Keratinocyte (primary cell): ENCODE data around the gene FBXW2. TPM values are rescaled to one million over a fixed set of nuclear protein-coding genes. Genes with fewer than 3 reads are reported as not detected.

Source experiments
- DNase-seq: peaks from one replicate; pipeline ENCODE4 v3.0.0-alpha.2; 2011; ENCODE audit warnings: low read depth, missing footprints, low spot score
- FAIRE-seq: peaks from 2 replicates; lab custom pipeline; 2011; peaks lifted over from hg19 to GRCh38; lab: Jason Lieb, UNC
- H2AFZ ChIP-seq: 2 replicates; pipeline ENCODE4 v1.6.0; 2012; ENCODE audit warnings: low read length, control low read depth, inconsistent platforms; ENCODE audit not compliant: control insufficient read depth
- H3K27ac ChIP-seq: 2 replicates; pipeline ENCODE4 v1.5.1; 2011; ENCODE audit warnings: low read length; ENCODE audit not compliant: control insufficient read depth, insufficient read depth
- H3K27me3 ChIP-seq: 3 replicates; pipeline ENCODE4 v1.6.0; 2011; ENCODE audit warnings: low read length; ENCODE audit not compliant: control insufficient read depth, insufficient read depth; ENCODE audit errors: extremely low read depth
- H3K36me3 ChIP-seq, 2 experiments: 2 replicates in 1 of 2; 3 replicates in 1 of 2; pipeline ENCODE4 v1.5.1; 2011; ENCODE audit warnings: low read length in 2 of 2, mild to moderate bottlenecking in 1 of 2; ENCODE audit not compliant: control insufficient read depth in 2 of 2, insufficient read depth in 2 of 2; ENCODE audit errors: extremely low read depth in 1 of 2
- H3K4me1 ChIP-seq: 3 replicates; pipeline ENCODE4 v1.5.1; 2011; ENCODE audit warnings: low read length; ENCODE audit not compliant: control insufficient read depth, insufficient read depth; ENCODE audit errors: extremely low read depth
- H3K4me2 ChIP-seq: 3 replicates; pipeline ENCODE4 v1.6.0; 2011; ENCODE audit warnings: low read depth, low read length; ENCODE audit not compliant: control insufficient read depth, insufficient read depth; ENCODE audit errors: extremely low read depth
- H3K4me3 ChIP-seq, 3 experiments: fragments of 200-600 bp in 1 of 3; sonication (generic) in 1 of 3; 2 replicates in 2 of 3; 3 replicates in 1 of 3; pipeline ENCODE4 v1.5.1; 2011 to 2016; ENCODE audit warnings: low read length in 3 of 3, mild to moderate bottlenecking in 3 of 3, control low read depth in 2 of 3, inconsistent platforms in 1 of 3, low read depth in 1 of 3, mixed read lengths in 1 of 3, mixed run types in 1 of 3, moderate library complexity in 1 of 3; ENCODE audit not compliant: control insufficient read depth in 2 of 3, insufficient read depth in 2 of 3; ENCODE audit errors: extremely low read depth in 1 of 3
- H3K79me2 ChIP-seq: 2 replicates; pipeline ENCODE4 v1.6.0; 2012; ENCODE audit warnings: low read length; ENCODE audit not compliant: control insufficient read depth, insufficient read depth
- H3K9ac ChIP-seq: 3 replicates; pipeline ENCODE4 v1.6.0; 2011; ENCODE audit warnings: low read length; ENCODE audit not compliant: control insufficient read depth, insufficient read depth; ENCODE audit errors: extremely low read depth
- H3K9me1 ChIP-seq: 3 replicates; pipeline ENCODE4 v1.6.0; 2011; ENCODE audit warnings: low read length; ENCODE audit not compliant: control insufficient read depth, insufficient read depth; ENCODE audit errors: extremely low read depth
- H3K9me3 ChIP-seq: 2 replicates; pipeline ENCODE4 v1.5.1; 2012; ENCODE audit warnings: low read depth, low read length; ENCODE audit not compliant: control insufficient read depth
- H4K20me1 ChIP-seq: 3 replicates; pipeline ENCODE4 v1.6.0; 2011; ENCODE audit warnings: low read length; ENCODE audit not compliant: control insufficient read depth, insufficient read depth; ENCODE audit errors: extremely low read depth
- CTCF ChIP-seq, 3 experiments: IDR thresholded peaks in 1 of 3; conservative IDR thresholded peaks in 1 of 3; optimal IDR thresholded peaks in 1 of 3; 2 replicates in 2 of 3; 3 replicates in 1 of 3; pipeline versions ENCODE3 to v1.5.1; 2011; ENCODE audit warnings: low read length in 3 of 3, mild to moderate bottlenecking in 3 of 3, moderate library complexity in 2 of 3, control low read depth in 1 of 3, inconsistent platforms in 1 of 3; ENCODE audit not compliant: insufficient read depth in 2 of 3; ENCODE audit errors: extremely low read depth in 1 of 3
- EZH2 ChIP-seq: IDR thresholded peaks from one replicate; pipeline ENCODE4 v1.6.1; 2012; ENCODE audit warnings: inconsistent platforms, mild to moderate bottlenecking, low read length, moderate library complexity
- dilution Hi-C: fragments of 300-500 bp; cut with MboI; formaldehyde crosslinking; loops from one replicate; pipeline ENCODE4 v1.7.0; 2020; ENCODE audit warnings: low sequenced_read_pairs; ENCODE audit not compliant: extremely low pct_ligation_motif_present
- polyA plus RNA-seq, 5 experiments: library from polyadenylated mRNA; depleted of rRNA in 3 of 5; stranded (reverse) in 3 of 5; stranded (forward) in 1 of 5; unstranded in 1 of 5; fragments of >200 nt; gene quantifications; 1 replicate in 1 of 5; 2 replicates in 3 of 5; 3 replicates in 1 of 5; pipeline versions ENCODE4 v1.2.1 to v1.2.3, GENCODE V29; 2011 to 2012; ENCODE audit warnings: missing spikeins in 2 of 5, low read depth in 1 of 5, low replicate concordance in 1 of 5

Gene FBXW2
- polyA plus RNA-seq, 1 donor (not counting 4 experiments of a cell fraction or from before 2014, with no cell fraction given) = 68.3 TPM

- Histone ChIP-seq H3K27ac (no peak overlapping the region), H3K9me3 (no peaks in the 10 kb centered on the region), H3K4me1 (peaks cover 19% of the 10 kb centered on the region), H3K9ac (no peak overlapping the region), H3K79me2 (no peaks in the 10 kb centered on the region), H3K9me1 (no peaks in the 10 kb centered on the region), H3K36me3 (peaks cover 15 to 32% of the 10 kb centered on the region in 2 experiments), H3K4me2 (no peak overlapping the region), H2AFZ (no peak overlapping the region), H4K20me1 (no peaks in the 10 kb centered on the region), H3K27me3 (no peaks in the 10 kb centered on the region), H3K4me3 (no peak overlapping the region)
- no peak for DNase-seq
- peak; percentile 41 for FAIRE-seq
- TF ChIP-seq CTCF (optimal IDR thresholded peaks at IDR 0.05 in 1 of 3, IDR thresholded peaks at IDR 0.05 in 1 of 3, conservative IDR thresholded peaks at IDR 0.05 in 1 of 3; ENCODE audit: extremely low read depth in 1 of 3, insufficient read depth in 2 of 3, low read length in 3 of 3) = no peak
- TF ChIP-seq EZH2 = no peak
- dilution Hi-C loops = no loop called here
Measured at GRCh38 chr9:120768886-120769285, 24.3 kb downstream of the FBXW2 start.

GRCh38 chr9:120768247-120768646 is 25.0 kb downstream of the FBXW2 start:
- peaks cover 14 to 30% of the 10 kb centered on the region in 2 experiments for H3K36me3 ChIP-seq
- H3K27ac ChIP-seq = no peak overlapping the region
- FAIRE-seq (no peak), DNase-seq (no peak)
- no peak for TF ChIP-seq CTCF (optimal IDR thresholded peaks at IDR 0.05 in 1 of 3, IDR thresholded peaks at IDR 0.05 in 1 of 3, conservative IDR thresholded peaks at IDR 0.05 in 1 of 3; ENCODE audit: extremely low read depth in 1 of 3, insufficient read depth in 2 of 3, low read length in 3 of 3)
- no peak for TF ChIP-seq EZH2
- H3K9me3 ChIP-seq = no peaks in the 10 kb centered on the region
- H2AFZ ChIP-seq = no peak overlapping the region
- no peaks in the 10 kb centered on the region for H3K9me1 ChIP-seq
- no peaks in the 10 kb centered on the region for H4K20me1 ChIP-seq
- H3K4me2 ChIP-seq = no peak overlapping the region
- no peaks in the 10 kb centered on the region for H3K27me3 ChIP-seq
- no peak overlapping the region for H3K4me3 ChIP-seq
- dilution Hi-C loops = no loop called here
- no peaks in the 10 kb centered on the region for H3K79me2 ChIP-seq
- H3K9ac ChIP-seq = no peak overlapping the region
- H3K4me1 ChIP-seq = peaks cover 19% of the 10 kb centered on the region
